ENCODE measurements around the gene SRD5A2. TPM values are rescaled to one million over a fixed set of nuclear protein-coding genes. Genes with fewer than 3 reads are reported as not detected.

The SRD5A2 gene
- total RNA-seq, 1 experiment from 2014 or later: not detected

DNA sequence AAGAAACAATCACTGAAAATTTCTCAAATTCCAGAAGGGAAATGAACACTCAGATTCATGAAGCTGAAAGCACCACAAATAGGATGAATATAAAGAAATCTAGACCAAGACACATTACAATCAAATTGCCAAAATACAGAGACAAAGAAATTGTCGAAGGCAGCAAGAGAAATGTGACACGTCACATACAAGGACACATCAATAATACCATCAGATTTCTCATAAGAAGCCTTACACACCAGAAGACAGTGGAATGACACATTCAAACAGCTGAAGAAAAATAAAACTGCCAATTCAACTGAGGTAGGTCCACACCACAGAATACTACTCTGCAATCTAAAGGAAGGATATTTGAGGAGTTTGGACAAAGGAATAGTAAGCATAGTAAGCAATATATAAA, 27.4 kb downstream of the SRD5A2 start:
- ATAC-seq: no peak
- Histone ChIP-seq H4K20me1 (ENCODE audit: insufficient read depth) (no peaks in the 10 kb centered on the region), H3K4me1 (ENCODE audit: control insufficient read depth in 1 of 2, insufficient read depth in 2 of 2, low read length in 2 of 2) (no peaks in the 10 kb centered on the region), H3K4me3 (replicated peaks in 1 of 2; ENCODE audit: low read depth in 1 of 2, low read length in 2 of 2) (no peak overlapping the region), H3K4me2 (ENCODE audit: low read length) (no peak overlapping the region), H3K27me3 (ENCODE audit: insufficient read depth, low read length) (no peaks in the 10 kb centered on the region), H3K9me3 (ENCODE audit: control insufficient read depth in 1 of 2, insufficient read depth in 1 of 2, low read depth in 1 of 2, low read length in 2 of 2) (no peaks in the 10 kb centered on the region), H3K79me2 (ENCODE audit: insufficient read depth, low read length) (no peaks in the 10 kb centered on the region), H2AFZ (ENCODE audit: low read depth, low read length, poor library complexity, severe bottlenecking) (no peak overlapping the region), H3K27ac (ENCODE audit: low read depth, low read length) (no peak overlapping the region), H3K9me2 (ENCODE audit: insufficient read depth) (no peaks in the 10 kb centered on the region; the same call in 1 of the 2 replicates), H3K9ac (ENCODE audit: low read length) (no peak overlapping the region), H3K36me3 (ENCODE audit: control insufficient read depth in 1 of 2, insufficient read depth in 2 of 2, low read length in 2 of 2) (no peaks in the 10 kb centered on the region)
- TF ChIP-seq SP1 (IDR thresholded peaks at IDR 0.05; ENCODE audit: low read depth) (no peak), ZNF274 (IDR thresholded peaks at IDR 0.05; ENCODE audit: low read depth, low read length) (no peak), ELF1 (IDR thresholded peaks at IDR 0.05; ENCODE audit: borderline replicate concordance, low read depth) (no peak), EZH2phosphoT487 (IDR thresholded peaks at IDR 0.05; ENCODE audit: borderline replicate concordance) (no peak), MAX (IDR thresholded peaks at IDR 0.05) (no peak), CBX3 (IDR thresholded peaks at IDR 0.05; ENCODE audit: low read depth) (no peak), CTCF (IDR thresholded peaks at IDR 0.05 in 2 of 3, conservative IDR thresholded peaks at IDR 0.05 in 1 of 3; ENCODE audit: borderline replicate concordance in 1 of 3, insufficient read depth in 1 of 3, low read depth in 2 of 3, low read length in 2 of 3) (no peak), RAD21 (IDR thresholded peaks at IDR 0.05; ENCODE audit: low read depth) (no peak), JUND (IDR thresholded peaks at IDR 0.05) (no peak), POLR2AphosphoS5 (IDR thresholded peaks at IDR 0.05; ENCODE audit: low read depth, low read length) (no peak), ZFX (IDR thresholded peaks at IDR 0.05) (no peak), SIN3A (IDR thresholded peaks at IDR 0.05; ENCODE audit: low read depth) (no peak), CEBPB (IDR thresholded peaks at IDR 0.05; ENCODE audit: low read depth) (no peak), ATF3 (IDR thresholded peaks at IDR 0.05) (no peak)
- ChIA-PET CTCF (no interaction called here), RAD21 (ENCODE audit: low non-redundant PET in 1 of 2, low total read pairs in 2 of 2, uncharacterized antibody in 2 of 2, unreplicated experiment in 2 of 2) (no interaction called here), POLR2A (no interaction called here)
- intact Hi-C loops (cut with micrococcal nuclease): no loop called here
- no peak for DNase-seq (ENCODE audit: low read depth, low spot score)
- BruUV-seq (replicated peaks): no TSS peak

Data from HCT116 (cell line).